Fibroblast of lung (primary cell): ENCODE data around the gene RRBP1. TPM values are rescaled to one million over a fixed set of nuclear protein-coding genes. Genes with fewer than 3 reads are reported as not detected.

Experiments
- DNase-seq, 2 donors: peaks; one replicate each; pipeline versions ENCODE4 v3.0.0 to v3.0.0-alpha.2; 2010; ENCODE audit warnings: low read depth in 2 of 2
- H2AFZ ChIP-seq: 2 replicates; pipeline ENCODE4 v1.5.1; 2012; ENCODE audit warnings: low read length, control low read depth, inconsistent platforms
- H3K27ac ChIP-seq: 2 replicates; pipeline ENCODE4 v1.5.1; 2011; ENCODE audit warnings: low read length, control low read depth; ENCODE audit not compliant: insufficient read depth
- H3K27me3 ChIP-seq: 2 replicates; pipeline ENCODE4 v1.5.1; 2011; ENCODE audit warnings: mild to moderate bottlenecking, low read length; ENCODE audit not compliant: control insufficient read depth, insufficient read depth
- H3K36me3 ChIP-seq: 2 replicates; pipeline ENCODE4 v1.5.1; 2011; ENCODE audit warnings: low read length; ENCODE audit not compliant: control insufficient read depth, insufficient read depth
- H3K4me1 ChIP-seq: 2 replicates; pipeline ENCODE4 v1.5.1; 2011; ENCODE audit warnings: low read length; ENCODE audit not compliant: control insufficient read depth, insufficient read depth; ENCODE audit errors: extremely low read depth
- H3K4me2 ChIP-seq: 2 replicates; pipeline ENCODE4 v1.5.1; 2011; ENCODE audit warnings: low read length, control low read depth; ENCODE audit not compliant: insufficient read depth; ENCODE audit errors: extremely low read depth
- H3K4me3 ChIP-seq, 4 experiments: fragments of 200-600 bp in 1 of 4; sonication (generic) in 1 of 4; replicated peaks in 1 of 4; 2 replicates each; pipeline ENCODE4 v1.5.1; 2011 to 2016; ENCODE audit warnings: low read length in 4 of 4, low read depth in 3 of 4, mild to moderate bottlenecking in 3 of 4, control low read depth in 2 of 4, inconsistent platforms in 1 of 4, mixed read lengths in 1 of 4; ENCODE audit not compliant: insufficient read depth in 1 of 4; ENCODE audit errors: control extremely low read depth in 1 of 4
- H3K79me2 ChIP-seq: 2 replicates; pipeline ENCODE4 v1.5.1; 2012; ENCODE audit warnings: mild to moderate bottlenecking, low read length, inconsistent platforms; ENCODE audit not compliant: control insufficient read depth, insufficient read depth
- H3K9ac ChIP-seq: 2 replicates; pipeline ENCODE4 v1.5.1; 2011; ENCODE audit warnings: mild to moderate bottlenecking, low read length, control low read depth; ENCODE audit not compliant: insufficient read depth
- H3K9me3 ChIP-seq: 2 replicates; pipeline ENCODE4 v1.5.1; 2012; ENCODE audit warnings: low read depth, low read length; ENCODE audit not compliant: control insufficient read depth, insufficient read depth
- H4K20me1 ChIP-seq: 2 replicates; pipeline ENCODE4 v1.5.1; 2011; ENCODE audit warnings: low read length; ENCODE audit not compliant: control insufficient read depth, insufficient read depth; ENCODE audit errors: extremely low read depth
- EZH2 ChIP-seq: IDR thresholded peaks from 2 replicates; pipeline ENCODE4 v1.5.1; 2012; ENCODE audit warnings: low read length, control low read depth, mild to moderate bottlenecking; ENCODE audit errors: missing control alignments
- polyA plus RNA-seq, 2 donors: library from polyadenylated mRNA; depleted of rRNA in 1 of 2; stranded (reverse) in 1 of 2; unstranded in 1 of 2; fragments of >200 nt; gene quantifications; 2 replicates each; pipeline ENCODE4 v1.2.1, GENCODE V29; 2011 to 2012; ENCODE audit warnings: missing spikeins in 1 of 2
- total RNA-seq: library from RNA; depleted of rRNA; stranded (reverse); fragments of >200 nt; gene quantifications from 2 replicates; pipeline ENCODE4 v1.2.1, GENCODE V29; 2014
- TF ChIP-seq, protein P1 (sequence below), 2 donors: IDR thresholded peaks in 1 of 2; conservative IDR thresholded peaks in 1 of 2; 1 replicate in 1 of 2; 2 replicates in 1 of 2; pipeline ENCODE4 v1.5.1; 2011 to 2012; ENCODE audit warnings: low read length in 2 of 2, control low read depth in 1 of 2, inconsistent platforms in 1 of 2, low read depth in 1 of 2, mild to moderate bottlenecking in 1 of 2

RRBP1 gene
- total and polyA plus RNA-seq, 2 donors (not counting 1 experiment from before 2014, with no cell fraction given) = 169 to 233 TPM

DNA sequence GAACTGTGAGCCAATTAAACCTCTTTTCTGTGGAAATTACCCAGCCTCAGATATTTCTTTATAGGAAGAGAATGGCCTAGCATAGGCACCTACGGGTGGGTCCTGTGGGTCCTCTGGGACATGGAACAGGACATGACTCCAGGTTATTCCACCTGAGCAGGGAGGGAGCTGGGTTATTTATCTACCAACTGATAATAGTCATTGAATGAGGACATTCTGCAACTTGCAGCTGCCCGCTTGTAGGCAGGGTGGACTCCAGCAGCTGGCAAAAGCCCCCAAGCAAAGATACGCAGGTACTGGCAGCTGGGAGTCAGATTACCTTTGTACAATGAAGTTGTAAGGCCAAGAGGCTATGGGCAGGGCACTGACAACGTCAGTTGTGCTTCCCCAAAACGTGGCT is 16.3 kb upstream of the RRBP1 start:
- H3K36me3 ChIP-seq = no peaks in the 10 kb centered on the region
- H3K79me2 ChIP-seq = no peaks in the 10 kb centered on the region
- H2AFZ ChIP-seq = no peak overlapping the region
- no peak overlapping the region for H3K4me2 ChIP-seq
- H3K4me1 ChIP-seq = no peaks in the 10 kb centered on the region
- H3K4me3 ChIP-seq = no peak overlapping the region
- peaks cover 15% of the 10 kb centered on the region for H3K27me3 ChIP-seq
- H4K20me1 ChIP-seq = no peaks in the 10 kb centered on the region
- H3K9me3 ChIP-seq = no peaks in the 10 kb centered on the region
- no peak overlapping the region for H3K9ac ChIP-seq
- no peak overlapping the region for H3K27ac ChIP-seq
- TF ChIP-seq, protein P1, sequence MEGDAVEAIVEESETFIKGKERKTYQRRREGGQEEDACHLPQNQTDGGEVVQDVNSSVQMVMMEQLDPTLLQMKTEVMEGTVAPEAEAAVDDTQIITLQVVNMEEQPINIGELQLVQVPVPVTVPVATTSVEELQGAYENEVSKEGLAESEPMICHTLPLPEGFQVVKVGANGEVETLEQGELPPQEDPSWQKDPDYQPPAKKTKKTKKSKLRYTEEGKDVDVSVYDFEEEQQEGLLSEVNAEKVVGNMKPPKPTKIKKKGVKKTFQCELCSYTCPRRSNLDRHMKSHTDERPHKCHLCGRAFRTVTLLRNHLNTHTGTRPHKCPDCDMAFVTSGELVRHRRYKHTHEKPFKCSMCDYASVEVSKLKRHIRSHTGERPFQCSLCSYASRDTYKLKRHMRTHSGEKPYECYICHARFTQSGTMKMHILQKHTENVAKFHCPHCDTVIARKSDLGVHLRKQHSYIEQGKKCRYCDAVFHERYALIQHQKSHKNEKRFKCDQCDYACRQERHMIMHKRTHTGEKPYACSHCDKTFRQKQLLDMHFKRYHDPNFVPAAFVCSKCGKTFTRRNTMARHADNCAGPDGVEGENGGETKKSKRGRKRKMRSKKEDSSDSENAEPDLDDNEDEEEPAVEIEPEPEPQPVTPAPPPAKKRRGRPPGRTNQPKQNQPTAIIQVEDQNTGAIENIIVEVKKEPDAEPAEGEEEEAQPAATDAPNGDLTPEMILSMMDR (conservative IDR thresholded peaks at IDR 0.05 in 1 of 2, IDR thresholded peaks at IDR 0.05 in 1 of 2; ENCODE audit: low read depth in 1 of 2, low read length in 2 of 2) = no peak
- no peak for TF ChIP-seq EZH2
- no peak for DNase-seq

DNA sequence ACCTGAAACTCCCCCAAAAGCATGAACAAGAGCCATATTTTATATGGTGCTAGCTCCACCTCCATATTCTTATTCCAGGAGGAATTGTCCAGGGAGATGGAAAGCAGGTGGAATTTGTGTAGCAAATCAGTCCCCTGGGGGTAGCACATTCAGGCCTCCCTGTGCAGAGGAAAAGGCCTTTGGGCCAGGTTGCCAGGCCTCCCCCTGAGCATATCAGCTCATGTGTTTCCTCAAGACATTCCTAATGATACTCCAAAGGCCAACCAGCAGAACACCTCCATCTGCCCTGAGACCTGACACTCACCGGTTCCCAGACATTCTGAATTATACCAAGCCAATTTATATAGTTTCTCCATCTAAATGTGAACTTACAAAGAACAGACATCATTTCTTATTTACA is 15.1 kb upstream of the RRBP1 start:
- Histone ChIP-seq H4K20me1 (no peaks in the 10 kb centered on the region), H3K4me1 (no peaks in the 10 kb centered on the region), H3K4me3 (no peak overlapping the region), H3K4me2 (no peak overlapping the region), H3K9ac (no peak overlapping the region), H2AFZ (no peak overlapping the region), H3K36me3 (no peaks in the 10 kb centered on the region), H3K27ac (no peak overlapping the region), H3K79me2 (no peaks in the 10 kb centered on the region), H3K9me3 (no peaks in the 10 kb centered on the region), H3K27me3 (peaks cover 17% of the 10 kb centered on the region)
- TF ChIP-seq EZH2 = no peak
- TF ChIP-seq, protein P1 (conservative IDR thresholded peaks at IDR 0.05 in 1 of 2, IDR thresholded peaks at IDR 0.05 in 1 of 2; ENCODE audit: low read depth in 1 of 2, low read length in 2 of 2) = no peak
- no peak for DNase-seq

DNA sequence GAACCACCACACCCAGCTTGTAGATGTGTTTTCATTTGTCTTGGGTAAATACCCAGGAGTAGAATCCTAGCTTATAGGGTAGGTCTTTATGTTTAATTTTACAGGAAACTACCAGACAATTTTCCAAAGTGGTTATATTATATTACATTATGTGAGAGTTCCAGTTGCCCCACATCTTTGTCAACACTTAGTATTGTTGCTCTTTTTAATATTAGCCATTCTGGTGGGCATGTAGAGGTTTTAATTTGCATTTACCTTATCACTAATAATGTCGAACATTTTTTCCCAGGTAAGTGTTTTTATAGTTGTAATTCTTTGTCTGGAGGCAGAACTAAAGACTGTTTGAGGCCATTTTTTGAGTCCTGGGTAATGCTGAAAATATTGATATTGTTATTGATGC is 14.2 kb upstream of the RRBP1 start:
- no peaks in the 10 kb centered on the region for H3K79me2 ChIP-seq
- no peaks in the 10 kb centered on the region for H3K9me3 ChIP-seq
- H3K4me3 ChIP-seq = no peak overlapping the region
- no peaks in the 10 kb centered on the region for H3K36me3 ChIP-seq
- no peak overlapping the region for H3K27ac ChIP-seq
- no peak for TF ChIP-seq EZH2
- TF ChIP-seq, protein P1 (conservative IDR thresholded peaks at IDR 0.05 in 1 of 2, IDR thresholded peaks at IDR 0.05 in 1 of 2; ENCODE audit: low read depth in 1 of 2, low read length in 2 of 2) = no peak
- no peak for DNase-seq
- no peaks in the 10 kb centered on the region for H4K20me1 ChIP-seq
- peaks cover 17% of the 10 kb centered on the region for H3K27me3 ChIP-seq
- no peak overlapping the region for H2AFZ ChIP-seq
- H3K9ac ChIP-seq = no peak overlapping the region
- H3K4me1 ChIP-seq = no peaks in the 10 kb centered on the region
- no peak overlapping the region for H3K4me2 ChIP-seq
